ENCODE results near the gene ROR1.

- TF ChIP-seq CTCF (IDR thresholded peaks at IDR 0.05) = no peak
- no peak for TF ChIP-seq POLR2A (IDR thresholded peaks at IDR 0.05)
Measured at GRCh38 chr1:63982201-63982600, 208.4 kb downstream of the ROR1 start.

All from testis (tissue), 2 donors.